ENCODE measurements around the gene NISCH.

The NISCH gene

DNA sequence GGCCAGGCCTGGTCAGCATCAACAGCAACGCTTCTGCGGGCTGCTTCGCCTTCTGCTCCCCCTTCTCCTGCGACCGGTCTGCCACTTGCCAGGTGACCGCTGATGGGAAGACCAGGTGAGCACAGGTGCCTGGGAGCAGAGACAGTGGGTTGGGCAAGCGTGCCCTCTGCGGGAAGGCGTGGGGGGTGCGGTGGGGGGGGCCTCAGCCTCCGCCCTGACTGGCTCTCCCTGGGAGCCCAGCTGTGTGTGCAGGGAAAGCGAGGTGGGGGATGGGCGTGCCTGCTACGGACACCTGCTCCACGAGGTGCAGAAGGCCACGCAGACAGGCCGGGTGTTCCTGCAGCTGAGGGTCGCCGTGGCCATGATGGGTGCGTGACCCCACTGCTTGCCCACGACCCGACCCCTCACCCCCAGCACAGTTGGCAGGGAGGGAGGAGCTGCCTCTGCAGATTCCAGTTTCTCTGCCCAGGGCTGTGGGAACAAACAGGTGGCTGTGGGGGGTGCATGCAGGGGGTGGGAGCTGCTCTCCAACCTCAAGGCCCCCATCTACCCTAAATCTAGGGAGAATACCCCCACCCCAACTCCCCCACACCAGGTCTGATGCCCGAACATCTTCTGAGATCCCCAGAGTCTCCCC lies 48.5 kb downstream of the NISCH start:
- DNase-seq (ENCODE audit: low read depth in 1 of 2, low spot score in 1 of 2) = no peak
- Histone ChIP-seq H3K27me3 (ENCODE audit: insufficient read depth, poor library complexity, severe bottlenecking) (no peaks in the 10 kb centered on the region), H3K4me3 (replicated peaks; ENCODE audit: insufficient read depth, low read length) (no peak overlapping the region), H3K27ac (replicated peaks) (no peak overlapping the region)
- no peak for TF ChIP-seq REST (IDR thresholded peaks at IDR 0.05; ENCODE audit: insufficient replicate concordance, low read depth)
- TF ChIP-seq CTCF (IDR thresholded peaks at IDR 0.05; ENCODE audit: insufficient read depth, low read length) = no peak
- TF ChIP-seq POLR2AphosphoS5 (IDR thresholded peaks at IDR 0.05; ENCODE audit: low read depth) = no peak
- TF ChIP-seq SPI1 (IDR thresholded peaks at IDR 0.05; ENCODE audit: borderline replicate concordance, low read depth) = no peak
- TF ChIP-seq GABPA (IDR thresholded peaks at IDR 0.05; ENCODE audit: low read depth) = no peak

- Histone ChIP-seq H3K27ac (replicated peaks) (no peak overlapping the region), H3K27me3 (ENCODE audit: insufficient read depth, poor library complexity, severe bottlenecking) (no peaks in the 10 kb centered on the region), H3K4me3 (replicated peaks; ENCODE audit: insufficient read depth, low read length) (no peak overlapping the region)
- no peak for DNase-seq (ENCODE audit: low read depth in 1 of 2, low spot score in 1 of 2)
- no peak for TF ChIP-seq GABPA (IDR thresholded peaks at IDR 0.05; ENCODE audit: low read depth)
- TF ChIP-seq CTCF (IDR thresholded peaks at IDR 0.05; ENCODE audit: insufficient read depth, low read length) = no peak
- no peak for TF ChIP-seq REST (IDR thresholded peaks at IDR 0.05; ENCODE audit: insufficient replicate concordance, low read depth)
- TF ChIP-seq POLR2AphosphoS5 (IDR thresholded peaks at IDR 0.05; ENCODE audit: low read depth) = no peak
- no peak for TF ChIP-seq SPI1 (IDR thresholded peaks at IDR 0.05; ENCODE audit: borderline replicate concordance, low read depth)
Observed at GRCh38 chr3:52504977-52505376, 49.6 kb downstream of the NISCH start.

DNA sequence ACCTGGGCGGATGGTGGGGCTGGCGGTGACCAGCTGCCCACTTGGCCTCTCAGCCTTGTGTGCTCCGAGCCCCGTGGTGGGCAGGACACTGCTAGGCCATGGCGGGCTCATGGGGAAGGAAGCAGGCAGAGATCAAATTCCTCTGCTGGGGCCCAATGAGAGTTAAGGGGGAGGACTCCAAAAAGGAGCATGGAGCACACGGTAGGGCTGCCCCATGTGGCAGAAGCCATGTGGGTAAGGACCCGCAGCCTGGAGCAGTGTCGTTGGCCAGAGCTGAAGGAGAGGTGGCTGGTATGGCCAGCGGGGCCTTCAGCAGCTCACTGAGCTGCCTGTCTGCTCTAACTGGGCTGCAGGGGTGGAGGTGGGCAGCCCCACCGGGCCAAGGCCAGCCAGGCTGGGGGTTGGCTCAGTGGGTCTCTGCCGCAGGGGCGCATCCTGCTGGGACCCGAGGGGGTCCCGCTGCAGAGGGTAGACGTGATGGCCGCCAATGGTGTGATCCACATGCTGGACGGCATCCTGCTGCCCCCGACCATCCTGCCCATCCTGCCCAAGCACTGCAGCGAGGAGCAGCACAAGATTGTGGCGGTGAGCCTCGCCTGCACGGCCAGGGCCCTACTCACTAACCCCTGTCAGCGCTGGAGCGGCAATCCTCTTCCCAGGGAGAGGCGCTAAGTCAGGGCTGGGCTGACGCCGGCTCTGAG lies 51.0 kb downstream of the NISCH start:
- DNase-seq (ENCODE audit: low read depth in 1 of 2, low spot score in 1 of 2) = no peak
- no peak overlapping the region for H3K27ac ChIP-seq (replicated peaks)

More for the DNA sequence above, 51.0 kb downstream of the NISCH start:
- TF ChIP-seq GABPA (IDR thresholded peaks at IDR 0.05; ENCODE audit: low read depth) = no peak
- no peak for TF ChIP-seq SPI1 (IDR thresholded peaks at IDR 0.05; ENCODE audit: borderline replicate concordance, low read depth)
- no peak for TF ChIP-seq CTCF (IDR thresholded peaks at IDR 0.05; ENCODE audit: insufficient read depth, low read length)
- no peak for TF ChIP-seq REST (IDR thresholded peaks at IDR 0.05; ENCODE audit: insufficient replicate concordance, low read depth)
- no peak for TF ChIP-seq POLR2AphosphoS5 (IDR thresholded peaks at IDR 0.05; ENCODE audit: low read depth)
- Histone ChIP-seq H3K4me3 (replicated peaks; ENCODE audit: insufficient read depth, low read length) (no peak overlapping the region), H3K27me3 (ENCODE audit: insufficient read depth, poor library complexity, severe bottlenecking) (no peaks in the 10 kb centered on the region)

Measured in HL-60 (cell line).